Endothelial cell of umbilical vein (primary cell): ENCODE data around the gene ERFL. TPM values are rescaled to one million over a fixed set of nuclear protein-coding genes. Genes with fewer than 3 reads are reported as not detected.

Source experiments
- BruUV-seq: library from RNA; stranded (reverse); fragments of 400-500 nt; replicated peaks from 2 replicates; lab custom pipeline; 2021; lab: Mats Ljungman, UMichigan
- CTCF ChIA-PET: fragments of 300-600, 350-600 bp; sonication (Branson Sonifier 250); formaldehyde crosslinking; loops from one replicate; lab custom pipeline; 2021; ENCODE audit warnings: antibody characterized with exemption, inconsistent platforms; lab: Charles Lee
- POLR2A ChIA-PET: fragments of 300-600, 350-600 bp; sonication (Branson Sonifier 250); formaldehyde crosslinking; loops from one replicate; lab custom pipeline; 2021; ENCODE audit warnings: antibody characterized with exemption, inconsistent platforms; lab: Charles Lee
- DNase-seq: peaks from one replicate; pipeline ENCODE4 v3.0.0-alpha.2; 2011; ENCODE audit warnings: low read depth, low spot score
- FAIRE-seq: peaks from 2 replicates; lab custom pipeline; 2011; peaks lifted over from hg19 to GRCh38; lab: Jason Lieb, UNC
- H2AFZ ChIP-seq: 2 replicates; pipeline ENCODE4 v1.6.0; 2012; ENCODE audit warnings: low read depth, low read length, control low read depth, inconsistent platforms
- H3K27ac ChIP-seq: 2 replicates; pipeline ENCODE4 v1.5.1; 2011; ENCODE audit warnings: low read depth, mild to moderate bottlenecking, control low read depth, low read length, moderate library complexity; ENCODE audit not compliant: insufficient read depth
- H3K27me3 ChIP-seq, 2 experiments: 2 replicates each; pipeline versions ENCODE4 v1.6.0 to v1.6.1; 2011; ENCODE audit warnings: low read length in 2 of 2, mixed read lengths in 1 of 2; ENCODE audit not compliant: control insufficient read depth in 2 of 2, insufficient read depth in 2 of 2
- H3K36me3 ChIP-seq, 2 experiments: 2 replicates in 1 of 2; 3 replicates in 1 of 2; pipeline ENCODE4 v1.5.1; 2011; ENCODE audit warnings: low read length in 2 of 2, mild to moderate bottlenecking in 1 of 2, moderate library complexity in 1 of 2; ENCODE audit not compliant: control insufficient read depth in 2 of 2, insufficient read depth in 2 of 2; ENCODE audit errors: extremely low read depth in 1 of 2
- H3K4me1 ChIP-seq: 3 replicates; pipeline ENCODE4 v1.5.1; 2011; ENCODE audit warnings: mild to moderate bottlenecking, low read length; ENCODE audit not compliant: control insufficient read depth, insufficient read depth; ENCODE audit errors: extremely low read depth
- H3K4me2 ChIP-seq: 2 replicates; pipeline ENCODE4 v1.6.1; 2011; ENCODE audit warnings: low read length, control low read depth, mixed read lengths; ENCODE audit not compliant: insufficient read depth
- H3K4me3 ChIP-seq, 3 experiments: fragments of 200-600 bp in 1 of 3; sonication (generic), shearing (Covaris generic) in 1 of 3; replicated peaks in 1 of 3; 2 replicates each; pipeline ENCODE4 v1.5.1; 2011 to 2016; ENCODE audit warnings: control low read depth in 3 of 3, low read length in 3 of 3, mild to moderate bottlenecking in 2 of 3, inconsistent platforms in 1 of 3, low read depth in 1 of 3, moderate library complexity in 1 of 3; ENCODE audit not compliant: insufficient read depth in 1 of 3
- H3K79me2 ChIP-seq: 2 replicates; pipeline ENCODE4 v1.6.0; 2012; ENCODE audit warnings: low read length, inconsistent platforms; ENCODE audit not compliant: control insufficient read depth, insufficient read depth
- H3K9ac ChIP-seq: replicated peaks from 2 replicates; pipeline ENCODE3; 2011; ENCODE audit warnings: low read length, control low read depth; ENCODE audit not compliant: insufficient read depth; ENCODE audit errors: extremely low read depth
- H3K9me1 ChIP-seq: replicated peaks from 3 replicates; pipeline ENCODE4 v1.6.0; 2011; ENCODE audit warnings: mild to moderate bottlenecking, low read length; ENCODE audit not compliant: control insufficient read depth, insufficient read depth; ENCODE audit errors: extremely low read depth
- H3K9me3 ChIP-seq: replicated peaks from 2 replicates; pipeline ENCODE4 v1.5.1; 2012; ENCODE audit warnings: low read length, inconsistent platforms; ENCODE audit not compliant: control insufficient read depth, insufficient read depth
- H4K20me1 ChIP-seq: replicated peaks from 2 replicates; pipeline ENCODE3; 2011; ENCODE audit warnings: mild to moderate bottlenecking, low read length; ENCODE audit not compliant: control insufficient read depth, insufficient read depth; ENCODE audit errors: extremely low read depth
- CTCF ChIP-seq, 2 donors: IDR thresholded peaks; 1 replicate in 1 of 2; 2 replicates in 1 of 2; pipeline ENCODE4 v1.5.1; 2011; ENCODE audit warnings: low read length in 2 of 2, mild to moderate bottlenecking in 2 of 2, moderate library complexity in 2 of 2, control low read depth in 1 of 2, inconsistent platforms in 1 of 2, low read depth in 1 of 2; ENCODE audit not compliant: insufficient read depth in 1 of 2; ENCODE audit errors: extremely low read depth in 1 of 2
- EZH2 ChIP-seq: IDR thresholded peaks from 2 replicates; pipeline ENCODE4 v1.6.1; 2012; ENCODE audit warnings: borderline replicate concordance, low read depth, mild to moderate bottlenecking, moderate library complexity, low read length, inconsistent platforms; ENCODE audit not compliant: severe bottlenecking
- FOS ChIP-seq: IDR thresholded peaks from 2 replicates; pipeline ENCODE4 v1.6.1; 2011; ENCODE audit warnings: mild to moderate bottlenecking, low read length, moderate library complexity, borderline replicate concordance; ENCODE audit not compliant: insufficient read depth
- GATA2 ChIP-seq: IDR thresholded peaks from 2 replicates; pipeline ENCODE4 v1.7.0; 2011; ENCODE audit warnings: low read depth, mild to moderate bottlenecking, moderate library complexity, mixed read lengths, low read length; ENCODE audit not compliant: insufficient read length, insufficient read depth
- JUN ChIP-seq: IDR thresholded peaks from 2 replicates; pipeline ENCODE4 v1.6.1; 2011; ENCODE audit warnings: borderline replicate concordance, low read depth; ENCODE audit not compliant: insufficient read length, insufficient read depth
- MAX ChIP-seq: IDR thresholded peaks from 2 replicates; pipeline ENCODE4 v1.6.1; 2011; ENCODE audit not compliant: insufficient read depth, insufficient read length
- MYC ChIP-seq: IDR thresholded peaks from one replicate; pipeline ENCODE4 v1.6.1; 2011; ENCODE audit warnings: mild to moderate bottlenecking, low read depth, low read length
- POLR2A ChIP-seq: IDR thresholded peaks from 2 replicates; pipeline ENCODE4 v1.6.1; 2012; ENCODE audit warnings: low read depth, mild to moderate bottlenecking, control low read depth, low read length
- POLR2AphosphoS5 ChIP-seq: IDR thresholded peaks from 2 replicates; pipeline ENCODE4 v1.6.1; 2012; ENCODE audit warnings: low read depth, mild to moderate bottlenecking, control low read depth, low read length, moderate library complexity; ENCODE audit not compliant: insufficient read depth
- dilution Hi-C: fragments of 300-500 bp; cut with MboI; formaldehyde crosslinking; loops from one replicate; pipeline ENCODE4 v1.15.0; 2019; ENCODE audit warnings: low sequenced_read_pairs; ENCODE audit not compliant: extremely low pct_ligation_motif_present
- intact Hi-C: fragments of 100-400 bp; cut with micrococcal nuclease; formaldehyde crosslinking; loops from one replicate; pipeline ENCODE4 v1.10.0; 2022
- polyA plus RNA-seq, 4 experiments: library from polyadenylated mRNA; depleted of rRNA in 3 of 4; stranded (reverse) in 3 of 4; unstranded in 1 of 4; fragments of >200 nt; gene quantifications; 2 replicates each; pipeline versions ENCODE4 v1.2.1 to v1.2.3, GENCODE V29; 2011 to 2012; ENCODE audit warnings: missing spikeins in 1 of 4
- total RNA-seq: library from RNA; stranded (reverse); gene quantifications from 2 replicates; pipeline ENCODE4 v1.2.3, GENCODE V29; 2021

The ERFL gene
- total and polyA plus RNA-seq, 2 donors (not counting 3 experiments of a cell fraction or from before 2014, with no cell fraction given): not detected

GRCh38 chr19:41897820-41898219 lies 30.4 kb downstream of the ERFL start:
- ChIA-PET POLR2A (no interaction called here), CTCF (no interaction called here)
- Histone ChIP-seq H3K9ac (no peak overlapping the region), H3K4me3 (no peak overlapping the region), H3K9me3 (no peaks in the 10 kb centered on the region), H3K36me3 (peaks cover 11 to 42% of the 10 kb centered on the region in 2 experiments), H3K79me2 (no peaks in the 10 kb centered on the region), H3K4me2 (no peak overlapping the region), H3K27ac (no peak overlapping the region), H4K20me1 (no peaks in the 10 kb centered on the region), H3K9me1 (no peaks in the 10 kb centered on the region), H3K27me3 (no peaks in the 10 kb centered on the region), H2AFZ (no peak overlapping the region), H3K4me1 (no peaks in the 10 kb centered on the region)
- TF ChIP-seq JUN (no peak), POLR2AphosphoS5 (no peak), MAX (no peak), EZH2 (no peak), FOS (no peak), GATA2 (no peak), CTCF (IDR thresholded peaks at IDR 0.05; ENCODE audit: extremely low read depth in 1 of 2, insufficient read depth in 1 of 2, low read depth in 1 of 2, low read length in 2 of 2) (no peak), POLR2A (no peak), MYC (no peak)
- FAIRE-seq (no peak), DNase-seq (no peak)
- dilution Hi-C loops: no loop called here
- no TSS peak for BruUV-seq
- intact Hi-C loops: no loop called here
